WTC11 (cell line): ENCODE results near the gene DMD. TPM values are rescaled to one million over a fixed set of nuclear protein-coding genes. Genes with fewer than 3 reads are reported as not detected.

Source experiments
- ATAC-seq: fragments of 200-7000 bp; cut with Tn5 transposase; 2 replicates; pipeline ENCODE4 v1.10.0; 2021; ENCODE audit warnings: mild to moderate bottlenecking, moderate library complexity
- CTCF ChIA-PET: fragments of 300-600 bp; sonication (Branson Sonifier 250); formaldehyde crosslinking; loops from one replicate; lab custom pipeline; 2021; ENCODE audit warnings: antibody characterized with exemption; lab: Charles Lee
- POLR2A ChIA-PET: fragments of 350-600 bp; sonication (Branson Sonifier 250); formaldehyde crosslinking; loops from one replicate; lab custom pipeline; 2021; ENCODE audit warnings: antibody characterized with exemption; lab: Charles Lee
- DNase-seq: peaks from one replicate; pipeline ENCODE4 v3.0.0; 2021; ENCODE audit warnings: low spot score
- H3K27ac Mint-ChIP-seq: 2 replicates; pipeline ENCODE4 v1.8.0; 2021; ENCODE audit warnings: mixed read lengths
- H3K27me3 Mint-ChIP-seq: 2 replicates; pipeline ENCODE4 v1.8.0; 2021; ENCODE audit warnings: low read depth, mild to moderate bottlenecking, moderate library complexity, mixed read lengths
- H3K36me3 Mint-ChIP-seq: 2 replicates; pipeline ENCODE4 v1.8.0; 2021; ENCODE audit warnings: mixed read lengths
- H3K4me1 Mint-ChIP-seq: 2 replicates; pipeline ENCODE4 v1.8.0; 2022; ENCODE audit warnings: mixed read lengths
- H3K4me3 Mint-ChIP-seq: 2 replicates; pipeline ENCODE4 v1.8.0; 2021; ENCODE audit warnings: mild to moderate bottlenecking, moderate library complexity, mixed read lengths
- H3K9me3 Mint-ChIP-seq: 2 replicates; pipeline ENCODE4 v1.8.0; 2021; ENCODE audit warnings: mixed read lengths
- EMX1 ChIP-seq: fragments of 250-450 bp; sonication (Bioruptor Pico); IDR thresholded peaks from 2 replicates; pipeline ENCODE4 v1.8.0; 2021; ENCODE audit warnings: mild to moderate bottlenecking
- NFATC4 ChIP-seq: fragments of 250-450 bp; sonication (Bioruptor Pico); IDR thresholded peaks from 2 replicates; pipeline ENCODE4 v1.9.0; 2021; ENCODE audit warnings: mild to moderate bottlenecking
- NFE2L1 ChIP-seq: sonication (generic); formaldehyde crosslinking; IDR thresholded peaks from 2 replicates; pipeline ENCODE4 v1.8.1; 2023; ENCODE audit warnings: missing genetic modification reagents
- NFYB ChIP-seq: sonication (generic); formaldehyde crosslinking; conservative IDR thresholded peaks from 2 replicates; pipeline ENCODE4 v1.8.0; 2022; ENCODE audit warnings: low read depth, missing genetic modification reagents
- NR2C2 ChIP-seq: sonication (generic); formaldehyde crosslinking; IDR thresholded peaks from 2 replicates; pipeline ENCODE4 v1.8.0; 2022; ENCODE audit warnings: mild to moderate bottlenecking, missing genetic modification reagents
- PRRX2 ChIP-seq: fragments of 250-450 bp; sonication (Bioruptor Pico); IDR thresholded peaks from 2 replicates; pipeline ENCODE4 v1.8.0; 2021; ENCODE audit warnings: mild to moderate bottlenecking
- RELA ChIP-seq: sonication (generic); formaldehyde crosslinking; IDR thresholded peaks from 2 replicates; pipeline ENCODE4 v1.8.1; 2022; ENCODE audit warnings: missing genetic modification reagents, mild to moderate bottlenecking, borderline replicate concordance
- RORB ChIP-seq: fragments of 250-450 bp; sonication (Bioruptor Pico); IDR thresholded peaks from 2 replicates; pipeline ENCODE4 v1.9.0; 2021; ENCODE audit warnings: mild to moderate bottlenecking
- TCF7 ChIP-seq: sonication (generic); formaldehyde crosslinking; IDR thresholded peaks from 2 replicates; pipeline ENCODE4 v1.8.0; 2022; ENCODE audit warnings: mild to moderate bottlenecking, low read depth, missing genetic modification reagents, moderate library complexity
- TP53 ChIP-seq: sonication (generic); formaldehyde crosslinking; IDR thresholded peaks from 2 replicates; pipeline ENCODE4 v1.8.1; 2023; ENCODE audit warnings: mild to moderate bottlenecking, missing genetic modification reagents
- ZNF219 ChIP-seq: sonication (generic); formaldehyde crosslinking; IDR thresholded peaks from 2 replicates; pipeline ENCODE4 v1.8.0; 2023; ENCODE audit warnings: missing genetic modification reagents, mild to moderate bottlenecking, borderline replicate concordance
- ZNF317 ChIP-seq: sonication (generic); formaldehyde crosslinking; IDR thresholded peaks from 2 replicates; pipeline ENCODE4 v1.8.1; 2023; ENCODE audit warnings: low read depth, mild to moderate bottlenecking, moderate library complexity, missing genetic modification reagents, borderline replicate concordance
- ZNF396 ChIP-seq: fragments of 250-450 bp; sonication (Bioruptor Pico); IDR thresholded peaks from 2 replicates; pipeline ENCODE4 v1.8.0; 2021; ENCODE audit warnings: mild to moderate bottlenecking, moderate library complexity, borderline replicate concordance
- ZNF671 ChIP-seq: fragments of 250-450 bp; sonication (Bioruptor Pico); IDR thresholded peaks from 2 replicates; pipeline ENCODE4 v1.8.0; 2021; ENCODE audit warnings: mild to moderate bottlenecking
- total RNA-seq: library from RNA; stranded (reverse); gene quantifications from 3 replicates; pipeline ENCODE4 v1.2.3, GENCODE V29; 2021
- TF ChIP-seq, protein P1 (sequence below): fragments of 250-450 bp; sonication (Bioruptor Pico); IDR thresholded peaks from 2 replicates; pipeline ENCODE4 v1.9.0; 2021; ENCODE audit warnings: mild to moderate bottlenecking, borderline replicate concordance
- TF ChIP-seq, protein P2 (sequence below): fragments of 250-450 bp; sonication (Bioruptor Pico); IDR thresholded peaks from 2 replicates; pipeline ENCODE4 v2.1.2; 2022; ENCODE audit warnings: mild to moderate bottlenecking, moderate library complexity
- TF ChIP-seq, protein P3 (sequence below): fragments of 250-450 bp; sonication (Bioruptor Pico); IDR thresholded peaks from 2 replicates; pipeline ENCODE4 v1.9.0; 2021; ENCODE audit warnings: mild to moderate bottlenecking
- TF ChIP-seq, protein P4 (sequence below): sonication (generic); formaldehyde crosslinking; IDR thresholded peaks from 2 replicates; pipeline ENCODE4 v1.8.1; 2022; ENCODE audit warnings: mild to moderate bottlenecking, moderate library complexity, missing genetic modification reagents
- TF ChIP-seq, protein P5 (sequence below): sonication (generic); formaldehyde crosslinking; IDR thresholded peaks from 2 replicates; pipeline ENCODE4 v1.8.1; 2022; ENCODE audit warnings: low read depth, mild to moderate bottlenecking, moderate library complexity, missing genetic modification reagents, borderline replicate concordance
- TF ChIP-seq, protein P6 (sequence below): sonication (generic); formaldehyde crosslinking; IDR thresholded peaks from 2 replicates; pipeline ENCODE4 v1.8.1; 2023; ENCODE audit warnings: mild to moderate bottlenecking, missing genetic modification reagents
- TF ChIP-seq, protein P7 (sequence below): fragments of 250-450 bp; sonication (Bioruptor Pico); IDR thresholded peaks from 2 replicates; pipeline ENCODE4 v1.8.0; 2021; ENCODE audit warnings: mild to moderate bottlenecking
- TF ChIP-seq, protein P8 (sequence below): sonication (generic); formaldehyde crosslinking; IDR thresholded peaks from 2 replicates; pipeline ENCODE4 v1.8.0; 2022; ENCODE audit warnings: mild to moderate bottlenecking, missing genetic modification reagents
- TF ChIP-seq, protein P9 (sequence below): sonication (generic); formaldehyde crosslinking; IDR thresholded peaks from 2 replicates; pipeline ENCODE4 v1.8.1; 2022; ENCODE audit warnings: low read depth, missing genetic modification reagents, borderline replicate concordance

DMD gene
- total RNA-seq, 1 experiment from 2014 or later, result 9.1 TPM

DNA sequence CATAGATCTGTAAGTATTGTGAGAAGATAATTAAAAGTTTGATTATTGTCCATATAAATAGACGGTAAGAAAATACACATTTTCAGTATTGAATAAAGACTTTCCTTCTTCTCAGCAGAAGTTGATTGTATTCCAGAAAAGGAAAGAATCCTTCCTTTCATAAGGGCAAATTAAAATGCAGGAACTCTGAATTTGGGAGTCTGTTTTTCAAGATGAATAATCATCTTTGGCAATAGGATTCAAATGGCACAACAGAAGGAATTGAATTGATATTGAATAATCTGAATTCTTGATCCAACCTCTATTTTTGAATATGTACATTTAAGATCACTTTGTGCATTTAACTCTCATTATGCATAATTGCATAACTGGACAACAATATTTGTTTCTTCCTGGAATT is 149.3 kb downstream of the DMD start (continued):
- TF ChIP-seq, protein P1, sequence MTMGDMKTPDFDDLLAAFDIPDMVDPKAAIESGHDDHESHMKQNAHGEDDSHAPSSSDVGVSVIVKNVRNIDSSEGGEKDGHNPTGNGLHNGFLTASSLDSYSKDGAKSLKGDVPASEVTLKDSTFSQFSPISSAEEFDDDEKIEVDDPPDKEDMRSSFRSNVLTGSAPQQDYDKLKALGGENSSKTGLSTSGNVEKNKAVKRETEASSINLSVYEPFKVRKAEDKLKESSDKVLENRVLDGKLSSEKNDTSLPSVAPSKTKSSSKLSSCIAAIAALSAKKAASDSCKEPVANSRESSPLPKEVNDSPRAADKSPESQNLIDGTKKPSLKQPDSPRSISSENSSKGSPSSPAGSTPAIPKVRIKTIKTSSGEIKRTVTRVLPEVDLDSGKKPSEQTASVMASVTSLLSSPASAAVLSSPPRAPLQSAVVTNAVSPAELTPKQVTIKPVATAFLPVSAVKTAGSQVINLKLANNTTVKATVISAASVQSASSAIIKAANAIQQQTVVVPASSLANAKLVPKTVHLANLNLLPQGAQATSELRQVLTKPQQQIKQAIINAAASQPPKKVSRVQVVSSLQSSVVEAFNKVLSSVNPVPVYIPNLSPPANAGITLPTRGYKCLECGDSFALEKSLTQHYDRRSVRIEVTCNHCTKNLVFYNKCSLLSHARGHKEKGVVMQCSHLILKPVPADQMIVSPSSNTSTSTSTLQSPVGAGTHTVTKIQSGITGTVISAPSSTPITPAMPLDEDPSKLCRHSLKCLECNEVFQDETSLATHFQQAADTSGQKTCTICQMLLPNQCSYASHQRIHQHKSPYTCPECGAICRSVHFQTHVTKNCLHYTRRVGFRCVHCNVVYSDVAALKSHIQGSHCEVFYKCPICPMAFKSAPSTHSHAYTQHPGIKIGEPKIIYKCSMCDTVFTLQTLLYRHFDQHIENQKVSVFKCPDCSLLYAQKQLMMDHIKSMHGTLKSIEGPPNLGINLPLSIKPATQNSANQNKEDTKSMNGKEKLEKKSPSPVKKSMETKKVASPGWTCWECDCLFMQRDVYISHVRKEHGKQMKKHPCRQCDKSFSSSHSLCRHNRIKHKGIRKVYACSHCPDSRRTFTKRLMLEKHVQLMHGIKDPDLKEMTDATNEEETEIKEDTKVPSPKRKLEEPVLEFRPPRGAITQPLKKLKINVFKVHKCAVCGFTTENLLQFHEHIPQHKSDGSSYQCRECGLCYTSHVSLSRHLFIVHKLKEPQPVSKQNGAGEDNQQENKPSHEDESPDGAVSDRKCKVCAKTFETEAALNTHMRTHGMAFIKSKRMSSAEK, result no peak
- TF ChIP-seq, protein P2, sequence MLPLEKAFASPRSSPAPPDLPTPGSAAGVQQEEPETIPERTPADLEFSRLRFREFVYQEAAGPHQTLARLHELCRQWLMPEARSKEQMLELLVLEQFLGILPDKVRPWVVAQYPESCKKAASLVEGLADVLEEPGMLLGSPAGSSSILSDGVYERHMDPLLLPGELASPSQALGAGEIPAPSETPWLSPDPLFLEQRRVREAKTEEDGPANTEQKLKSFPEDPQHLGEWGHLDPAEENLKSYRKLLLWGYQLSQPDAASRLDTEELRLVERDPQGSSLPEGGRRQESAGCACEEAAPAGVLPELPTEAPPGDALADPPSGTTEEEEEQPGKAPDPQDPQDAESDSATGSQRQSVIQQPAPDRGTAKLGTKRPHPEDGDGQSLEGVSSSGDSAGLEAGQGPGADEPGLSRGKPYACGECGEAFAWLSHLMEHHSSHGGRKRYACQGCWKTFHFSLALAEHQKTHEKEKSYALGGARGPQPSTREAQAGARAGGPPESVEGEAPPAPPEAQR, result no peak
- TF ChIP-seq, all 79 proteins: peak for 0

DNA sequence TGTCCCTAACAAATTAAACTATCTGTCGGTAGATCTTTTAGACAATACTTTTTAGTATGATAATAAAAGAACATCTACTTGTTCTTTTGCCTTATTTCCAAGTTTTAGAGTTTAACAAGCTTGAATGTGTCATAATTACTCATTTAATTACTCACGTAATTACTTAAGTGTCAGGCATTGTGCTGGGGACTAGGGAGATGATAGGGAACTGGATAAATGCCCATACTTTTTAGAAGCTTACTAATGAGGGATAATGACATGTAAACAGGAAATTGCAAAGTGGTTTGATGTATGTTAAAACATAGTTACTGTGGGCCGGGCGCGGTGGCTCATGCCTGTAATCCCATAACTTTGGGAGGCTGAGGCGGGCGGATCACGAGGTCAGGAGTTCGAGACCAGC is 158.3 kb downstream of the DMD start:
- TF ChIP-seq ZNF671 (CRISPR knock-in tag) (no peak), NFE2L1 (no peak), PRRX2 (CRISPR knock-in tag) (no peak), RELA (CRISPR knock-in tag) (no peak), TCF7 (CRISPR knock-in tag) (no peak), TP53 (CRISPR knock-in tag) (no peak), ZNF396 (CRISPR knock-in tag) (no peak), ZNF317 (no peak), EMX1 (CRISPR knock-in tag) (no peak)
- TF ChIP-seq, protein P3, sequence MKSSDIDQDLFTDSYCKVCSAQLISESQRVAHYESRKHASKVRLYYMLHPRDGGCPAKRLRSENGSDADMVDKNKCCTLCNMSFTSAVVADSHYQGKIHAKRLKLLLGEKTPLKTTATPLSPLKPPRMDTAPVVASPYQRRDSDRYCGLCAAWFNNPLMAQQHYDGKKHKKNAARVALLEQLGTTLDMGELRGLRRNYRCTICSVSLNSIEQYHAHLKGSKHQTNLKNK (CRISPR knock-in tag), result no peak
- TF ChIP-seq, protein P4, sequence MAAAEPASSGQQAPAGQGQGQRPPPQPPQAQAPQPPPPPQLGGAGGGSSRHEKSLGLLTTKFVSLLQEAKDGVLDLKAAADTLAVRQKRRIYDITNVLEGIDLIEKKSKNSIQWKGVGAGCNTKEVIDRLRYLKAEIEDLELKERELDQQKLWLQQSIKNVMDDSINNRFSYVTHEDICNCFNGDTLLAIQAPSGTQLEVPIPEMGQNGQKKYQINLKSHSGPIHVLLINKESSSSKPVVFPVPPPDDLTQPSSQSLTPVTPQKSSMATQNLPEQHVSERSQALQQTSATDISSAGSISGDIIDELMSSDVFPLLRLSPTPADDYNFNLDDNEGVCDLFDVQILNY (CRISPR knock-in tag), result no peak
- ATAC-seq (no peak), DNase-seq (no peak)
- no peaks in the 10 kb centered on the region for H3K4me1 Mint-ChIP-seq
- no peaks in the 10 kb centered on the region; the same call in 1 of the 2 replicates for H3K36me3 Mint-ChIP-seq
- no peak overlapping the region for H3K27ac Mint-ChIP-seq
- ChIA-PET CTCF (no interaction called here), POLR2A (no interaction called here)
- no peaks in the 10 kb centered on the region for H3K27me3 Mint-ChIP-seq
- no peaks in the 10 kb centered on the region for H3K9me3 Mint-ChIP-seq
- no peak overlapping the region for H3K4me3 Mint-ChIP-seq

DNA sequence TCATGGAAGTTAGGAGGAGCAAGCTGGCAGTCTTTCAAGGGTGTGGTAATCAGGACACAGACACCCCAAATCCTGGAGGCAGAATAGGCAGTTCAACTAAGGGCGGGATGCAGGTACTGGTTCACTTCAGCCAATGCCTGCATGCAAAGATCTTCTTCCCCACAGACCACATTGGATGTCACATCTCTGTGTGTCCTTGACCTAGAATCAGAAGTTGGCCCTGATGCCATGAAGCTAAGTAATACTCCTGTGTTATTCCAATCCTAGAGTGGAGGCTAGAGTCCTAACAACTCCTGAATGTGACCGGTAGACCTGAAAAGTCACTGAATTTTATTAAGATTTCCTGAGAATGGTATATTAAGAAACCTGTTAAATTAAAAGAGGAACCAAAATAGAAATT is 165.5 kb downstream of the DMD start:
- POLR2A ChIA-PET, result no interaction called here
- H3K4me3 Mint-ChIP-seq, result no peak overlapping the region
- peaks cover 5% of the 10 kb centered on the region; the same call in 1 of the 2 replicates for H3K4me1 Mint-ChIP-seq
- DNase-seq (no peak), ATAC-seq (no peak)
- H3K9me3 Mint-ChIP-seq, result peaks cover 20% of the 10 kb centered on the region
- CTCF ChIA-PET, result no interaction called here
- no peaks in the 10 kb centered on the region for H3K27me3 Mint-ChIP-seq
- H3K36me3 Mint-ChIP-seq, result peaks cover 9% of the 10 kb centered on the region
- H3K27ac Mint-ChIP-seq, result no peak overlapping the region
- TF ChIP-seq NFATC4 (CRISPR knock-in tag), result no peak
- no peak for TF ChIP-seq PRRX2 (CRISPR knock-in tag)
- TF ChIP-seq, protein P5, sequence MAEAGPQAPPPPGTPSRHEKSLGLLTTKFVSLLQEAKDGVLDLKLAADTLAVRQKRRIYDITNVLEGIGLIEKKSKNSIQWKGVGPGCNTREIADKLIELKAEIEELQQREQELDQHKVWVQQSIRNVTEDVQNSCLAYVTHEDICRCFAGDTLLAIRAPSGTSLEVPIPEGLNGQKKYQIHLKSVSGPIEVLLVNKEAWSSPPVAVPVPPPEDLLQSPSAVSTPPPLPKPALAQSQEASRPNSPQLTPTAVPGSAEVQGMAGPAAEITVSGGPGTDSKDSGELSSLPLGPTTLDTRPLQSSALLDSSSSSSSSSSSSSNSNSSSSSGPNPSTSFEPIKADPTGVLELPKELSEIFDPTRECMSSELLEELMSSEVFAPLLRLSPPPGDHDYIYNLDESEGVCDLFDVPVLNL (CRISPR knock-in tag), result no peak
- TF ChIP-seq RORB (CRISPR knock-in tag), result no peak
- no peak for TF ChIP-seq NFYB (CRISPR knock-in tag)
- TF ChIP-seq, protein P6, sequence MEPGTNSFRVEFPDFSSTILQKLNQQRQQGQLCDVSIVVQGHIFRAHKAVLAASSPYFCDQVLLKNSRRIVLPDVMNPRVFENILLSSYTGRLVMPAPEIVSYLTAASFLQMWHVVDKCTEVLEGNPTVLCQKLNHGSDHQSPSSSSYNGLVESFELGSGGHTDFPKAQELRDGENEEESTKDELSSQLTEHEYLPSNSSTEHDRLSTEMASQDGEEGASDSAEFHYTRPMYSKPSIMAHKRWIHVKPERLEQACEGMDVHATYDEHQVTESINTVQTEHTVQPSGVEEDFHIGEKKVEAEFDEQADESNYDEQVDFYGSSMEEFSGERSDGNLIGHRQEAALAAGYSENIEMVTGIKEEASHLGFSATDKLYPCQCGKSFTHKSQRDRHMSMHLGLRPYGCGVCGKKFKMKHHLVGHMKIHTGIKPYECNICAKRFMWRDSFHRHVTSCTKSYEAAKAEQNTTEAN, result no peak
- TF ChIP-seq NR2C2 (CRISPR knock-in tag), result no peak
- TF ChIP-seq, protein P7, sequence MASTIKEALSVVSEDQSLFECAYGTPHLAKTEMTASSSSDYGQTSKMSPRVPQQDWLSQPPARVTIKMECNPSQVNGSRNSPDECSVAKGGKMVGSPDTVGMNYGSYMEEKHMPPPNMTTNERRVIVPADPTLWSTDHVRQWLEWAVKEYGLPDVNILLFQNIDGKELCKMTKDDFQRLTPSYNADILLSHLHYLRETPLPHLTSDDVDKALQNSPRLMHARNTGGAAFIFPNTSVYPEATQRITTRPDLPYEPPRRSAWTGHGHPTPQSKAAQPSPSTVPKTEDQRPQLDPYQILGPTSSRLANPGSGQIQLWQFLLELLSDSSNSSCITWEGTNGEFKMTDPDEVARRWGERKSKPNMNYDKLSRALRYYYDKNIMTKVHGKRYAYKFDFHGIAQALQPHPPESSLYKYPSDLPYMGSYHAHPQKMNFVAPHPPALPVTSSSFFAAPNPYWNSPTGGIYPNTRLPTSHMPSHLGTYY, result no peak
- TF ChIP-seq, protein P8, sequence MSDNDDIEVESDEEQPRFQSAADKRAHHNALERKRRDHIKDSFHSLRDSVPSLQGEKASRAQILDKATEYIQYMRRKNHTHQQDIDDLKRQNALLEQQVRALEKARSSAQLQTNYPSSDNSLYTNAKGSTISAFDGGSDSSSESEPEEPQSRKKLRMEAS (CRISPR knock-in tag), result no peak
- TF ChIP-seq ZNF219 (CRISPR knock-in tag), result no peak
- TF ChIP-seq NFE2L1, result no peak
- TF ChIP-seq, protein P9, sequence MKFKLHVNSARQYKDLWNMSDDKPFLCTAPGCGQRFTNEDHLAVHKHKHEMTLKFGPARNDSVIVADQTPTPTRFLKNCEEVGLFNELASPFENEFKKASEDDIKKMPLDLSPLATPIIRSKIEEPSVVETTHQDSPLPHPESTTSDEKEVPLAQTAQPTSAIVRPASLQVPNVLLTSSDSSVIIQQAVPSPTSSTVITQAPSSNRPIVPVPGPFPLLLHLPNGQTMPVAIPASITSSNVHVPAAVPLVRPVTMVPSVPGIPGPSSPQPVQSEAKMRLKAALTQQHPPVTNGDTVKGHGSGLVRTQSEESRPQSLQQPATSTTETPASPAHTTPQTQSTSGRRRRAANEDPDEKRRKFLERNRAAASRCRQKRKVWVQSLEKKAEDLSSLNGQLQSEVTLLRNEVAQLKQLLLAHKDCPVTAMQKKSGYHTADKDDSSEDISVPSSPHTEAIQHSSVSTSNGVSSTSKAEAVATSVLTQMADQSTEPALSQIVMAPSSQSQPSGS (CRISPR knock-in tag), result no peak
